K562 (cell line): ENCODE measurements around the gene BLID. TPM values are rescaled to one million over a fixed set of nuclear protein-coding genes. Genes with fewer than 3 reads are reported as not detected.

Experiments
- ATAC-seq: fragments of 200-7000 bp; cut with Tn5 transposase; 3 replicates; pipeline ENCODE4 v1.9.1; 2020; ENCODE audit warnings: moderate library complexity
- BruUV-seq: library from RNA; stranded (reverse); fragments of 400-500 nt; replicated peaks from 2 replicates; lab custom pipeline; 2021; lab: Mats Ljungman, UMichigan
- CTCF ChIA-PET: fragments of 300-600 bp; formaldehyde crosslinking; extraction: SDS; loops from one replicate; lab custom pipeline; 2021; ENCODE audit warnings: low intra/inter-chr PET ratio; lab: Yijun Ruan, JAX
- POLR2A ChIA-PET: fragments of 300-600, 350-650 bp; sonication (Branson Sonifier 250); formaldehyde crosslinking; extraction: SDS; loops from one replicate; lab custom pipeline; 2021; ENCODE audit warnings: antibody characterized with exemption, inconsistent platforms; lab: Yijun Ruan, JAX
- DNase-seq, 4 experiments: peaks; one replicate each; pipeline versions ENCODE4 v3.0.0 to v3.0.0-alpha.2; 2011 to 2018; ENCODE audit warnings: low spot score in 3 of 4, mixed read lengths in 3 of 4; ENCODE audit errors: extremely low read depth in 1 of 4
- FAIRE-seq: peaks from 2 replicates; lab custom pipeline; 2011; peaks lifted over from hg19 to GRCh38; lab: Jason Lieb, UNC
- H2AFZ ChIP-seq: 2 replicates; pipeline ENCODE4 v1.6.0; 2011; ENCODE audit warnings: low read depth, low read length, control low read depth, inconsistent platforms
- H3K27ac ChIP-seq: fragments of 200-600 bp; 3 replicates; pipeline ENCODE4 v1.8.0; 2011; ENCODE audit warnings: low read depth, mild to moderate bottlenecking, control low read depth, inconsistent platforms, low read length, moderate library complexity, mixed read lengths; ENCODE audit errors: extremely low read depth
- H3K27me3 ChIP-seq, 2 experiments: fragments of 300-600 bp in 1 of 2; 2 replicates in 1 of 2; 3 replicates in 1 of 2; pipeline versions ENCODE4 v1.6.0 to v1.8.0; 2011; ENCODE audit warnings: inconsistent platforms in 2 of 2, low read length in 2 of 2, mild to moderate bottlenecking in 1 of 2, mixed read lengths in 1 of 2, moderate library complexity in 1 of 2; ENCODE audit not compliant: control insufficient read depth in 2 of 2, insufficient read depth in 2 of 2
- H3K36me3 ChIP-seq: fragments of 300-600 bp; 3 replicates; pipeline ENCODE4 v1.8.0; 2011; ENCODE audit warnings: mild to moderate bottlenecking, low read length, inconsistent platforms; ENCODE audit not compliant: control insufficient read depth, insufficient read depth
- H3K4me1 ChIP-seq, 2 experiments: fragments of 200-600 bp in 1 of 2; replicated peaks in 1 of 2; 2 replicates in 1 of 2; 3 replicates in 1 of 2; pipeline versions ENCODE4 v1.5.1 to v1.8.0; 2011; ENCODE audit warnings: inconsistent platforms in 2 of 2, low read length in 2 of 2, mild to moderate bottlenecking in 1 of 2, mixed read lengths in 1 of 2, moderate library complexity in 1 of 2; ENCODE audit not compliant: control insufficient read depth in 2 of 2, insufficient read depth in 2 of 2
- H3K4me2 ChIP-seq: 2 replicates; pipeline ENCODE4 v1.6.1; 2011; ENCODE audit warnings: low read length, control low read depth, inconsistent platforms, mixed read lengths; ENCODE audit not compliant: insufficient read depth
- H3K4me3 ChIP-seq: fragments of 200-600 bp; sonication (generic), shearing (Covaris generic); 2 replicates; pipeline ENCODE4 v1.5.1; 2016; ENCODE audit warnings: control low read depth, inconsistent platforms
- H3K79me2 ChIP-seq: fragments of 200-600 bp; 3 replicates; pipeline ENCODE4 v1.8.0; 2011; ENCODE audit warnings: low read length, inconsistent platforms; ENCODE audit not compliant: control insufficient read depth, insufficient read depth
- H3K9ac ChIP-seq, 2 experiments: 2 replicates each; pipeline versions ENCODE4 v1.6.0 to v1.6.1; 2011; ENCODE audit warnings: low read depth in 2 of 2, low read length in 2 of 2, control low read depth in 1 of 2, inconsistent platforms in 1 of 2, mild to moderate bottlenecking in 1 of 2, mixed read lengths in 1 of 2; ENCODE audit not compliant: insufficient read depth in 1 of 2
- H3K9me1 ChIP-seq: one replicate; pipeline ENCODE4 v1.6.0; 2011; ENCODE audit warnings: inconsistent platforms, mild to moderate bottlenecking, low read length, moderate library complexity; ENCODE audit not compliant: control insufficient read depth, insufficient read depth
- H3K9me3 ChIP-seq: replicated peaks from 2 replicates; pipeline ENCODE4 v1.5.1; 2011; ENCODE audit warnings: low read depth, low read length, inconsistent platforms; ENCODE audit not compliant: control insufficient read depth, insufficient read depth
- H4K20me1 ChIP-seq: replicated peaks from 2 replicates; pipeline ENCODE4 v1.6.1; 2011; ENCODE audit warnings: low read length, inconsistent platforms, mixed read lengths; ENCODE audit not compliant: control insufficient read depth, insufficient read depth
- ARNT ChIP-seq, 2 experiments: fragments of 450-650 bp; IDR thresholded peaks; 2 replicates each; pipeline ENCODE4 v1.6.1; 2016; ENCODE audit warnings: mild to moderate bottlenecking in 1 of 2
- CREBBP ChIP-seq: IDR thresholded peaks from one replicate; pipeline ENCODE4 v1.6.1; 2012; ENCODE audit warnings: low read depth, mild to moderate bottlenecking, control low read depth, inconsistent platforms, low read length
- DACH1 ChIP-seq: fragments of 450-650 bp; IDR thresholded peaks from 2 replicates; pipeline ENCODE4 v1.6.1; 2018; ENCODE audit not compliant: partially characterized antibody
- HDAC2 ChIP-seq: fragments of 450-650 bp; IDR thresholded peaks from 2 replicates; pipeline ENCODE4 v1.6.1; 2016; ENCODE audit warnings: mild to moderate bottlenecking
- HMG20A ChIP-seq: fragments of 450-650 bp; formaldehyde crosslinking; conservative IDR thresholded peaks from 2 replicates; pipeline ENCODE4 v1.4.0; 2020; ENCODE audit warnings: mild to moderate bottlenecking, mixed read lengths
- MED1 ChIP-seq: sonication (generic); formaldehyde crosslinking; IDR thresholded peaks from 2 replicates; pipeline ENCODE4 v1.8.1; 2023; ENCODE audit warnings: missing genetic modification reagents, borderline replicate concordance
- SIRT6 ChIP-seq: IDR thresholded peaks from one replicate; pipeline ENCODE4 v1.6.1; 2012; ENCODE audit warnings: low read depth, mild to moderate bottlenecking, control low read depth, inconsistent platforms, low read length, moderate library complexity
- SNIP1 ChIP-seq: fragments of 450-650 bp; IDR thresholded peaks from 2 replicates; pipeline ENCODE4 v1.7.1; 2017; ENCODE audit warnings: low read depth, mild to moderate bottlenecking
- SP2 ChIP-seq: IDR thresholded peaks from 2 replicates; pipeline ENCODE4 v1.6.1; 2011; ENCODE audit warnings: mild to moderate bottlenecking, low read depth, low read length, moderate library complexity; ENCODE audit not compliant: poor library complexity, severe bottlenecking; ENCODE audit errors: extremely low read depth
- TAF9B ChIP-seq: fragments of 450-650 bp; IDR thresholded peaks from 2 replicates; pipeline ENCODE4 v1.6.1; 2018; ENCODE audit warnings: mild to moderate bottlenecking; ENCODE audit not compliant: partially characterized antibody
- U2AF1 ChIP-seq: fragments of 200-400 bp; formaldehyde crosslinking; optimal IDR thresholded peaks from 2 replicates; pipeline ENCODE3; 2017; ENCODE audit warnings: mild to moderate bottlenecking, low read depth, low read length, moderate library complexity
- ZNF133 ChIP-seq: fragments of 250-450 bp; sonication (Bioruptor Pico); IDR thresholded peaks from 2 replicates; pipeline ENCODE4 v1.4.0; 2020; ENCODE audit warnings: mild to moderate bottlenecking
- ZNF217 ChIP-seq: sonication (generic); formaldehyde crosslinking; IDR thresholded peaks from 2 replicates; pipeline ENCODE4 v1.8.0; 2022; ENCODE audit warnings: mild to moderate bottlenecking, missing genetic modification reagents
- ZNF347 ChIP-seq: fragments of 450-650 bp; formaldehyde crosslinking; IDR thresholded peaks from 2 replicates; pipeline ENCODE4 v1.4.0; 2020; ENCODE audit warnings: low read depth, mild to moderate bottlenecking, moderate library complexity
- ZNF445 ChIP-seq: fragments of 250-450 bp; sonication (Bioruptor Pico); IDR thresholded peaks from 2 replicates; pipeline ENCODE4 v1.4.0; 2020; ENCODE audit warnings: low read depth, mild to moderate bottlenecking, moderate library complexity
- ZNF75A ChIP-seq: fragments of 450-650 bp; formaldehyde crosslinking; IDR thresholded peaks from 2 replicates; pipeline ENCODE4 v1.4.0; 2020; ENCODE audit warnings: mild to moderate bottlenecking
- WGBS: fragments of 100-300 bp; shearing (Covaris generic); methylation state at CpG from one replicate; pipeline ENCODE4 v1.1.6; 2016; ENCODE audit warnings: low coverage, mixed read lengths; ENCODE audit not compliant: insufficient coverage; ENCODE audit errors: missing lambda C conversion rate; 5-methylcytosine and 5-hydroxymethylcytosine counted together
- in situ Hi-C: fragments of 300-500 bp; cut with MboI; formaldehyde crosslinking; loops from 4 replicates; pipeline ENCODE4 v1.15.0; 2018; ENCODE audit warnings: inconsistent platforms, mixed read lengths
- intact Hi-C: fragments of 100-400 bp; cut with micrococcal nuclease; formaldehyde crosslinking; loops from 2 replicates; pipeline ENCODE4 v1.14.2; 2022
- polyA plus RNA-seq, 8 experiments: library from polyadenylated mRNA; depleted of rRNA in 4 of 8; stranded (reverse) in 5 of 8; unstranded in 3 of 8; fragments of >200 nt; fragmentation: Nextera tagmentation in 2 of 8; fragmentation: Illumina TruSeq in 1 of 8; extraction: Ambion mirVana in 2 of 8; extraction: Trizol in 1 of 8; gene quantifications; 2 replicates each; pipeline versions ENCODE4 v1.2.1 to v1.2.3, GENCODE V29; 2011 to 2014; ENCODE audit warnings: inconsistent platforms in 1 of 8, missing spikeins in 1 of 8
- total RNA-seq, 7 experiments: library from RNA; depleted of rRNA in 6 of 7; stranded (reverse); fragments of >200 nt in 6 of 7; fragmentation: Illumina TruSeq in 2 of 7; extraction: Trizol in 2 of 7; gene quantifications; 2 replicates each; pipeline versions ENCODE4 v1.2.1 to v1.2.3, GENCODE V29; 2011 to 2021; ENCODE audit warnings: low replicate concordance in 1 of 7
- TF ChIP-seq, protein P1 (sequence below), 2 experiments: fragments of 450-650 bp; IDR thresholded peaks; 2 replicates each; pipeline ENCODE4 v1.6.1; 2016
- TF ChIP-seq, protein P2 (sequence below): fragments of 450-650 bp; IDR thresholded peaks from 2 replicates; pipeline ENCODE4 v1.6.1; 2016; ENCODE audit warnings: mild to moderate bottlenecking

BLID gene
- total and polyA plus RNA-seq, 9 of the 15 experiments (the other 6 are each of a cell fraction or from before 2014, with no cell fraction given), result not detected

DNA sequence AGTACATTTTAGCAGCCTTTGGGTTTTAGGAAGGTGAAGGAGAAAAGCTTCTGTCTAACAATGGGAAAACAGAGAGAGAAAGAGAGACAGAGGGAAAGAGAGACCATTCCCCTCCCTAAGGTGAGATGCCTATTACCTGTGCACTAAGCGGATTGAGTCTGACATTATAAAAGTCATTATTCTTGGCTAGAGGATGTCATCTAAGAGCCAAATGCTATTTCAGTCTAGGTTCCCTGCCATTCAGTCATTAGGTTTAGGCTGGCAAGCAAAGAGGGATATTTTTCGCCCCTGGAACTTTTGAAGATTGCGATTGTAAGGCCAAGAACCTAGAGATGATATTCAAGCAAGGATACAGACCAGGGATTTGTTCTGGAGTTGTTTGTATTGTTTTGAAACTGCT lies 7.2 kb downstream of the BLID start:
- BruUV-seq, result no TSS peak
- no peak for FAIRE-seq
- no peak for DNase-seq
- H3K4me3 ChIP-seq, result no peak overlapping the region
- ChIA-PET CTCF (no interaction called here), POLR2A (no interaction called here)
- no peaks in the 10 kb centered on the region; the same call in 1 of the 2 replicates for H3K9me3 ChIP-seq
- H3K27me3 ChIP-seq, result no peaks in the 10 kb centered on the region
- H3K9me1 ChIP-seq, result no peaks in the 10 kb centered on the region
- in situ Hi-C loops (no loop called here), intact Hi-C loops (no loop called here)
- no peaks in the 10 kb centered on the region for H3K79me2 ChIP-seq
- no peak overlapping the region for H3K9ac ChIP-seq
- H4K20me1 ChIP-seq, result no peaks in the 10 kb centered on the region
- H3K4me2 ChIP-seq, result no peak overlapping the region
- no peak overlapping the region for H3K27ac ChIP-seq
- TF ChIP-seq ZNF133 (CRISPR knock-in tag) (no peak), ZNF75A (CRISPR knock-in tag) (no peak), ZNF217 (CRISPR knock-in tag) (no peak), ZNF445 (CRISPR knock-in tag) (no peak), TAF9B (no peak), U2AF1 (no peak), DACH1 (no peak), SP2 (no peak), SIRT6 (no peak), MED1 (CRISPR knock-in tag) (no peak), HDAC2 (no peak), SNIP1 (no peak), ZNF347 (CRISPR knock-in tag) (no peak), HMG20A (no peak), ARNT (IDR thresholded peaks at IDR 0.05) (no peak), CREBBP (no peak)
- TF ChIP-seq, protein P1, sequence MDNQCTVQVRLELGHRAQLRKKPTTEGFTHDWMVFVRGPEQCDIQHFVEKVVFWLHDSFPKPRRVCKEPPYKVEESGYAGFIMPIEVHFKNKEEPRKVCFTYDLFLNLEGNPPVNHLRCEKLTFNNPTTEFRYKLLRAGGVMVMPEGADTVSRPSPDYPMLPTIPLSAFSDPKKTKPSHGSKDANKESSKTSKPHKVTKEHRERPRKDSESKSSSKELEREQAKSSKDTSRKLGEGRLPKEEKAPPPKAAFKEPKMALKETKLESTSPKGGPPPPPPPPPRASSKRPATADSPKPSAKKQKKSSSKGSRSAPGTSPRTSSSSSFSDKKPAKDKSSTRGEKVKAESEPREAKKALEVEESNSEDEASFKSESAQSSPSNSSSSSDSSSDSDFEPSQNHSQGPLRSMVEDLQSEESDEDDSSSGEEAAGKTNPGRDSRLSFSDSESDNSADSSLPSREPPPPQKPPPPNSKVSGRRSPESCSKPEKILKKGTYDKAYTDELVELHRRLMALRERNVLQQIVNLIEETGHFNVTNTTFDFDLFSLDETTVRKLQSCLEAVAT (IDR thresholded peaks at IDR 0.05), result no peak
- TF ChIP-seq, protein P2, sequence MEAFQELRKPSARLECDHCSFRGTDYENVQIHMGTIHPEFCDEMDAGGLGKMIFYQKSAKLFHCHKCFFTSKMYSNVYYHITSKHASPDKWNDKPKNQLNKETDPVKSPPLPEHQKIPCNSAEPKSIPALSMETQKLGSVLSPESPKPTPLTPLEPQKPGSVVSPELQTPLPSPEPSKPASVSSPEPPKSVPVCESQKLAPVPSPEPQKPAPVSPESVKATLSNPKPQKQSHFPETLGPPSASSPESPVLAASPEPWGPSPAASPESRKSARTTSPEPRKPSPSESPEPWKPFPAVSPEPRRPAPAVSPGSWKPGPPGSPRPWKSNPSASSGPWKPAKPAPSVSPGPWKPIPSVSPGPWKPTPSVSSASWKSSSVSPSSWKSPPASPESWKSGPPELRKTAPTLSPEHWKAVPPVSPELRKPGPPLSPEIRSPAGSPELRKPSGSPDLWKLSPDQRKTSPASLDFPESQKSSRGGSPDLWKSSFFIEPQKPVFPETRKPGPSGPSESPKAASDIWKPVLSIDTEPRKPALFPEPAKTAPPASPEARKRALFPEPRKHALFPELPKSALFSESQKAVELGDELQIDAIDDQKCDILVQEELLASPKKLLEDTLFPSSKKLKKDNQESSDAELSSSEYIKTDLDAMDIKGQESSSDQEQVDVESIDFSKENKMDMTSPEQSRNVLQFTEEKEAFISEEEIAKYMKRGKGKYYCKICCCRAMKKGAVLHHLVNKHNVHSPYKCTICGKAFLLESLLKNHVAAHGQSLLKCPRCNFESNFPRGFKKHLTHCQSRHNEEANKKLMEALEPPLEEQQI, result no peak
- TF ChIP-seq, all 486 proteins: peak for 0
- WGBS, result 0% methylated on average over 3 of the region's 3 CpGs
- no peak for ATAC-seq
- Histone ChIP-seq H3K36me3 (no peaks in the 10 kb centered on the region), H2AFZ (no peak overlapping the region), H3K4me1 (no peaks in the 10 kb centered on the region)
